ENCODE results near the gene LDLRAD4.

DNA sequence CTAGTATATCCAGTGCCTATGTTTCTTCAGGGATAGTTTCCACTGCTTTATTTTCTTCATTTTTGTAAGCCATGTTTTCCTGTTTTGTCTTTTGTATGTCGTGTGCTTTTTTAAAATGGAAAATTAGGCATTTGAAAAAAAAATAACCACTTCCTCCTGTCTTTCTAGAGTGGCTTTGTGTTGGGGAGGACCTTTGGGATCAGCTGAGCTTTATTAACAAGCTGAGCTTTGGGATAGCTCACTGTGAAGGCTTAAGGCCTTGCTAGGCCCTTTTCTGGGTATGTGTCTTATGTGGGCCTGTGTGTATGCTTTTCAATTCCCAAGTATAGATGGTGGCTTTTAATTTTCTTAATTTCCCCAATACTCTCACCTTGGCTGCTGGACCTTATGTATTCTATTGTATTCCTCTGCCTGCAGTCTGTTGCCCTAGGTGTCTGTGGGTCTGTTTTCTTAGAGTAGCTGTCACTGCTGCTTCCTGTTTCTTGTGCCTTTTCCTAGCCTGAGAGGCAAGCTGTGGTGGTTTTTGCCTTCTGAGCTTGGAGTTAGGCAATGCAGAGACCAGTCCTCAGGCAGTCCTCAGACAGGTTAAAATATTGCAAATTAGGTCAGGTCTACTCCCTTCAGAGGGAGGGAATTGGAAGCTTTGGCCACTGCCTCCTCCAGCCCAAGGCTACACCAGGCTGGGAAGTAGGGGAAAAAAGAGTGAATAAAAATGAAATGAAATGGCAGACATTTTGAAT, 134.7 kb downstream of the LDLRAD4 start:
- TF ChIP-seq, protein P1, sequence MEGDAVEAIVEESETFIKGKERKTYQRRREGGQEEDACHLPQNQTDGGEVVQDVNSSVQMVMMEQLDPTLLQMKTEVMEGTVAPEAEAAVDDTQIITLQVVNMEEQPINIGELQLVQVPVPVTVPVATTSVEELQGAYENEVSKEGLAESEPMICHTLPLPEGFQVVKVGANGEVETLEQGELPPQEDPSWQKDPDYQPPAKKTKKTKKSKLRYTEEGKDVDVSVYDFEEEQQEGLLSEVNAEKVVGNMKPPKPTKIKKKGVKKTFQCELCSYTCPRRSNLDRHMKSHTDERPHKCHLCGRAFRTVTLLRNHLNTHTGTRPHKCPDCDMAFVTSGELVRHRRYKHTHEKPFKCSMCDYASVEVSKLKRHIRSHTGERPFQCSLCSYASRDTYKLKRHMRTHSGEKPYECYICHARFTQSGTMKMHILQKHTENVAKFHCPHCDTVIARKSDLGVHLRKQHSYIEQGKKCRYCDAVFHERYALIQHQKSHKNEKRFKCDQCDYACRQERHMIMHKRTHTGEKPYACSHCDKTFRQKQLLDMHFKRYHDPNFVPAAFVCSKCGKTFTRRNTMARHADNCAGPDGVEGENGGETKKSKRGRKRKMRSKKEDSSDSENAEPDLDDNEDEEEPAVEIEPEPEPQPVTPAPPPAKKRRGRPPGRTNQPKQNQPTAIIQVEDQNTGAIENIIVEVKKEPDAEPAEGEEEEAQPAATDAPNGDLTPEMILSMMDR (IDR thresholded peaks at IDR 0.05), result no peak
- TF ChIP-seq POLR2AphosphoS5 (IDR thresholded peaks at IDR 0.05), result no peak
